ENCODE results near the gene IRAK4. TPM values are rescaled to one million over a fixed set of nuclear protein-coding genes. Genes with fewer than 3 reads are reported as not detected.

The IRAK4 gene
- total RNA-seq, 2 experiments from 2014 or later: 17.3 to 28.9 TPM

GRCh38 chr12:43736927-43737440 is 21.8 kb upstream of the IRAK4 start:
- H3K4me2 ChIP-seq (ENCODE audit: low read length): no peak overlapping the region
- no peaks in the 10 kb centered on the region for H3K4me1 ChIP-seq (ENCODE audit: insufficient read depth, low read length, poor library complexity, severe bottlenecking)
- H3K4me3 ChIP-seq (ENCODE audit: low read depth, low read length, poor library complexity, severe bottlenecking): no peak overlapping the region
- peaks cover 72% of the 10 kb centered on the region for H3K36me3 ChIP-seq (ENCODE audit: insufficient read depth, low read length)
- H3K9me2 ChIP-seq (ENCODE audit: insufficient read depth, low read length): no peaks in the 10 kb centered on the region
- H3K27ac ChIP-seq (ENCODE audit: low read depth, low read length, poor library complexity, severe bottlenecking): no peak overlapping the region
- H3K79me2 ChIP-seq (ENCODE audit: insufficient read depth, low read depth, low read length): no peaks in the 10 kb centered on the region
- CTCF ChIA-PET (ENCODE audit: unreplicated experiment): no interaction called here
- POLR2A ChIA-PET: interaction anchor here (0.6 kb wide), 1 partner anchor 425 kb away, joined by 3 read pairs; no protein-coding TSS in a partner anchor
- H2AFZ ChIP-seq (ENCODE audit: low read length): no peak overlapping the region
- intact Hi-C loops (cut with micrococcal nuclease; ENCODE audit: unreplicated experiment): no loop called here
- BruUV-seq (replicated peaks): no TSS peak
- H3K9me3 ChIP-seq (ENCODE audit: low read length): no peaks in the 10 kb centered on the region
- no peak for TF ChIP-seq CTCF (conservative IDR thresholded peaks at IDR 0.05; ENCODE audit: low read length)
- no peak for TF ChIP-seq EZH2phosphoT487 (IDR thresholded peaks at IDR 0.05; ENCODE audit: borderline replicate concordance, low read depth, low read length)
- no peaks in the 10 kb centered on the region for H4K20me1 ChIP-seq (ENCODE audit: insufficient read depth, low read length)
- DNase-seq (ENCODE audit: low spot score): no peak

- no peak overlapping the region for H3K27ac ChIP-seq (ENCODE audit: low read depth, low read length, poor library complexity, severe bottlenecking)
- no peaks in the 10 kb centered on the region for H3K9me2 ChIP-seq (ENCODE audit: insufficient read depth, low read length)
- peaks cover 74% of the 10 kb centered on the region for H3K36me3 ChIP-seq (ENCODE audit: insufficient read depth, low read length)
- H3K4me1 ChIP-seq (ENCODE audit: insufficient read depth, low read length, poor library complexity, severe bottlenecking): no peaks in the 10 kb centered on the region
- H2AFZ ChIP-seq (ENCODE audit: low read length): no peak overlapping the region
- ChIA-PET POLR2A (interaction anchor here (0.6 kb wide), 1 partner anchor 426 kb away, joined by 3 read pairs; no protein-coding TSS in a partner anchor), CTCF (ENCODE audit: unreplicated experiment) (no interaction called here)
- intact Hi-C loops (cut with micrococcal nuclease; ENCODE audit: unreplicated experiment): no loop called here
- no peaks in the 10 kb centered on the region for H3K9me3 ChIP-seq (ENCODE audit: low read length)
- DNase-seq (ENCODE audit: low spot score): no peak
- no peak for TF ChIP-seq EZH2phosphoT487 (IDR thresholded peaks at IDR 0.05; ENCODE audit: borderline replicate concordance, low read depth, low read length)
- no peak for TF ChIP-seq CTCF (conservative IDR thresholded peaks at IDR 0.05; ENCODE audit: low read length)
- no peaks in the 10 kb centered on the region for H3K79me2 ChIP-seq (ENCODE audit: insufficient read depth, low read depth, low read length)
- no peak overlapping the region for H3K4me3 ChIP-seq (ENCODE audit: low read depth, low read length, poor library complexity, severe bottlenecking)
- no peak overlapping the region for H3K4me2 ChIP-seq (ENCODE audit: low read length)
- BruUV-seq (replicated peaks): no TSS peak
- H4K20me1 ChIP-seq (ENCODE audit: insufficient read depth, low read length): no peaks in the 10 kb centered on the region
Measured at GRCh38 chr12:43737646-43738045, 21.1 kb upstream of the IRAK4 start.

- TF ChIP-seq CTCF (conservative IDR thresholded peaks at IDR 0.05; ENCODE audit: low read length) (no peak), EZH2phosphoT487 (IDR thresholded peaks at IDR 0.05; ENCODE audit: borderline replicate concordance, low read depth, low read length) (no peak)
- Histone ChIP-seq H3K9me3 (ENCODE audit: low read length) (no peaks in the 10 kb centered on the region), H3K4me1 (ENCODE audit: insufficient read depth, low read length, poor library complexity, severe bottlenecking) (no peaks in the 10 kb centered on the region), H3K4me3 (ENCODE audit: low read depth, low read length, poor library complexity, severe bottlenecking) (no peak overlapping the region), H3K36me3 (ENCODE audit: insufficient read depth, low read length) (peaks cover 78% of the 10 kb centered on the region), H3K27ac (ENCODE audit: low read depth, low read length, poor library complexity, severe bottlenecking) (no peak overlapping the region), H3K9me2 (ENCODE audit: insufficient read depth, low read length) (no peaks in the 10 kb centered on the region), H3K4me2 (ENCODE audit: low read length) (no peak overlapping the region), H2AFZ (ENCODE audit: low read length) (no peak overlapping the region), H3K79me2 (ENCODE audit: insufficient read depth, low read depth, low read length) (no peaks in the 10 kb centered on the region), H4K20me1 (ENCODE audit: insufficient read depth, low read length) (no peaks in the 10 kb centered on the region)
- DNase-seq (ENCODE audit: low spot score): no peak
- intact Hi-C loops (cut with micrococcal nuclease; ENCODE audit: unreplicated experiment): no loop called here
- ChIA-PET CTCF (ENCODE audit: unreplicated experiment) (no interaction called here), POLR2A (no interaction called here)
- BruUV-seq (replicated peaks): no TSS peak
Measured at GRCh38 chr12:43740511-43741100, 18.1 kb upstream of the IRAK4 start.

Measured in OCI-LY7 (cell line).